IMR-90 (cell line): ENCODE results near the gene EYS. TPM values are rescaled to one million over a fixed set of nuclear protein-coding genes. Genes with fewer than 3 reads are reported as not detected.
"Not testable (repeated sequence)": the region's sequence is repeated elsewhere in the genome, so short reads cannot be mapped to it uniquely, and the experiment has no call there.

Experiments
- ATAC-seq: fragments of 200-7000 bp; cut with Tn5 transposase; 2 replicates; pipeline ENCODE4 v1.9.1; 2020; ENCODE audit warnings: low read depth, mild to moderate bottlenecking, moderate library complexity
- BruUV-seq: library from RNA; stranded (reverse); fragments of 400-500 nt; replicated peaks from 2 replicates; lab custom pipeline; 2021; lab: Mats Ljungman, UMichigan
- CTCF ChIA-PET: fragments of 300-600 bp; formaldehyde crosslinking; extraction: SDS; loops from one replicate; lab custom pipeline; 2021; ENCODE audit warnings: antibody characterized with exemption; lab: Yijun Ruan, JAX
- POLR2A ChIA-PET: fragments of 300-600 bp; sonication (Branson Sonifier 250); formaldehyde crosslinking; loops from one replicate; lab custom pipeline; 2022; ENCODE audit warnings: antibody characterized with exemption; ENCODE audit not compliant: unreplicated experiment; lab: Charles Lee
- DNase-seq: peaks from one replicate; pipeline ENCODE4 v3.0.0; 2013
- H2AFZ ChIP-seq: replicated peaks from 2 replicates; pipeline ENCODE3; 2013; ENCODE audit warnings: low read length, mild to moderate bottlenecking; ENCODE audit not compliant: poor library complexity
- H2AK5ac ChIP-seq: 2 replicates; pipeline ENCODE4 v1.6.1; 2013; ENCODE audit warnings: low read depth, low read length, inconsistent platforms
- H2AK9ac ChIP-seq: replicated peaks from 2 replicates; pipeline ENCODE3; 2013; ENCODE audit warnings: mild to moderate bottlenecking, low read depth, low read length, moderate library complexity; ENCODE audit not compliant: poor library complexity
- H2BK120ac ChIP-seq: 2 replicates; pipeline ENCODE4 v1.6.1; 2013; ENCODE audit warnings: low read depth, low read length, inconsistent platforms
- H2BK15ac ChIP-seq: 3 replicates; pipeline ENCODE4 v1.6.1; 2013; ENCODE audit warnings: low read depth, low read length, inconsistent platforms
- H2BK20ac ChIP-seq: 2 replicates; pipeline ENCODE4 v1.6.1; 2013; ENCODE audit warnings: low read depth, mild to moderate bottlenecking, inconsistent platforms, low read length, moderate library complexity
- H2BK5ac ChIP-seq: 2 replicates; pipeline ENCODE4 v1.6.1; 2013; ENCODE audit warnings: mild to moderate bottlenecking, low read depth, low read length, inconsistent platforms; ENCODE audit not compliant: poor library complexity, severe bottlenecking
- H3K14ac ChIP-seq: replicated peaks from 2 replicates; pipeline ENCODE4 v1.6.1; 2013; ENCODE audit warnings: low read depth, low read length, inconsistent platforms
- H3K18ac ChIP-seq: 2 replicates; pipeline ENCODE4 v1.6.1; 2013; ENCODE audit warnings: low read depth, low read length, control low read depth
- H3K23ac ChIP-seq: 2 replicates; pipeline ENCODE4 v1.6.1; 2013; ENCODE audit warnings: low read depth, low read length, inconsistent platforms
- H3K27ac ChIP-seq: 2 replicates; pipeline ENCODE4 v1.5.1; 2013; ENCODE audit warnings: mild to moderate bottlenecking, control low read depth, low read length; ENCODE audit not compliant: insufficient read depth
- H3K27me3 ChIP-seq: 2 replicates; pipeline ENCODE4 v1.6.1; 2013; ENCODE audit warnings: low read length; ENCODE audit not compliant: control insufficient read depth, insufficient read depth
- H3K36me3 ChIP-seq: 2 replicates; pipeline ENCODE4 v1.6.1; 2013; ENCODE audit warnings: low read length, mixed read lengths; ENCODE audit not compliant: control insufficient read depth, insufficient read depth
- H3K4ac ChIP-seq: 2 replicates; pipeline ENCODE4 v1.6.1; 2013; ENCODE audit warnings: low read depth, low read length, inconsistent platforms
- H3K4me1 ChIP-seq: 2 replicates; pipeline ENCODE4 v1.6.1; 2013; ENCODE audit warnings: low read length, mixed read lengths; ENCODE audit not compliant: control insufficient read depth, insufficient read depth
- H3K4me2 ChIP-seq: 2 replicates; pipeline ENCODE4 v1.6.1; 2013; ENCODE audit warnings: low read depth, mild to moderate bottlenecking, control low read depth, low read length, moderate library complexity
- H3K4me3 ChIP-seq: 2 replicates; pipeline ENCODE4 v1.5.1; 2013; ENCODE audit warnings: low read depth, mild to moderate bottlenecking, control low read depth, low read length, moderate library complexity; ENCODE audit not compliant: insufficient read depth
- H3K56ac ChIP-seq: 2 replicates; pipeline ENCODE4 v1.6.1; 2013; ENCODE audit warnings: low read length, inconsistent platforms; ENCODE audit not compliant: insufficient read depth; ENCODE audit errors: extremely low read depth
- H3K79me1 ChIP-seq, 2 experiments: 2 replicates each; pipeline ENCODE4 v1.6.1; 2013; ENCODE audit warnings: low read length in 2 of 2, inconsistent platforms in 1 of 2, low read depth in 1 of 2
- H3K9ac ChIP-seq: 2 replicates; pipeline ENCODE4 v1.6.1; 2013; ENCODE audit warnings: low read depth, low read length, control low read depth
- H3K9me1 ChIP-seq: 2 replicates; pipeline ENCODE4 v1.6.1; 2013; ENCODE audit warnings: low read length, inconsistent platforms; ENCODE audit not compliant: insufficient read depth
- H3K9me3 ChIP-seq: 2 replicates; pipeline ENCODE4 v1.6.1; 2013; ENCODE audit warnings: low read length; ENCODE audit not compliant: control insufficient read depth, insufficient read depth
- H4K20me1 ChIP-seq: 2 replicates; pipeline ENCODE4 v1.6.1; 2013; ENCODE audit warnings: low read length, inconsistent platforms; ENCODE audit not compliant: insufficient read depth
- H4K5ac ChIP-seq: 2 replicates; pipeline ENCODE4 v1.6.1; 2013; ENCODE audit warnings: mild to moderate bottlenecking, low read depth, low read length, control low read depth
- H4K8ac ChIP-seq, 2 experiments: 2 replicates each; pipeline ENCODE4 v1.6.1; 2013; ENCODE audit warnings: low read depth in 2 of 2, low read length in 2 of 2, control low read depth in 1 of 2, inconsistent platforms in 1 of 2
- H4K91ac ChIP-seq: 2 replicates; pipeline ENCODE4 v1.6.1; 2013; ENCODE audit warnings: low read depth, low read length, inconsistent platforms; ENCODE audit not compliant: insufficient read depth
- RFX5 ChIP-seq: IDR thresholded peaks from 2 replicates; pipeline ENCODE4 v1.8.0; 2012; ENCODE audit warnings: low read depth, mild to moderate bottlenecking, low read length, moderate library complexity
- USF2 ChIP-seq: fragments of 150-350 bp; IDR thresholded peaks from 2 replicates; pipeline ENCODE4 v1.6.1; 2017; ENCODE audit warnings: mild to moderate bottlenecking, antibody characterized with exemption, low read length, low read depth
- WGBS, 2 experiments: methylation state at CpG; one replicate each; pipeline versions ENCODE4 v1.1.5 to v1.1.7; 2013; ENCODE audit warnings: missing lambda C conversion rate in 2 of 2; ENCODE audit not compliant: insufficient read length in 1 of 2; ENCODE audit errors: extremely low coverage in 2 of 2; 5-methylcytosine and 5-hydroxymethylcytosine counted together
- dilution Hi-C: fragments of 300-500 bp; cut with HindIII; formaldehyde crosslinking; loops from one replicate; pipeline ENCODE4 v1.14.3; 2018; ENCODE audit warnings: low sequenced_read_pairs; ENCODE audit not compliant: unreplicated experiment
- in situ Hi-C: fragments of 300-500 bp; cut with MboI; formaldehyde crosslinking; loops from 3 replicates; pipeline ENCODE4 v1.14.3; 2019; ENCODE audit warnings: low sequenced_read_pairs, inconsistent platforms, mixed read lengths
- intact Hi-C: fragments of 100-400 bp; cut with micrococcal nuclease; formaldehyde crosslinking; loops from 2 replicates; pipeline ENCODE4 v1.10.0; 2022
- polyA plus RNA-seq, 3 experiments: library from polyadenylated mRNA; depleted of rRNA; stranded (reverse); fragments of >200 nt; gene quantifications; 2 replicates each; pipeline ENCODE4 v1.2.3, GENCODE V29; 2012; ENCODE audit warnings: low replicate concordance in 1 of 3
- total RNA-seq: library from RNA; depleted of rRNA; stranded (reverse); fragments of >200 nt; gene quantifications from 2 replicates; pipeline ENCODE4 v1.2.3, GENCODE V29; 2012

Gene EYS
- total and polyA plus RNA-seq, 2 of the 4 experiments (the other 2 are of a cell fraction): under 0.01 TPM; not detected in 1

GRCh38 chr6:63935732-63936131 is 1771.3 kb downstream of the EYS start:
- Histone ChIP-seq H3K4me2 (no peak overlapping the region), H2BK120ac (no peak overlapping the region), H3K27me3 (no peaks in the 10 kb centered on the region; the same call in 1 of the 2 replicates), H2BK15ac (no peak overlapping the region), H4K8ac (no peak overlapping the region), H3K27ac (no peak overlapping the region), H4K5ac (no peak overlapping the region), H3K14ac (no peak overlapping the region), H4K20me1 (no peaks in the 10 kb centered on the region), H2BK5ac (no peak overlapping the region), H2BK20ac (no peak overlapping the region), H3K4me1 (no peaks in the 10 kb centered on the region), H2AK9ac (no peak overlapping the region), H4K91ac (no peak overlapping the region), H3K9me1 (no peaks in the 10 kb centered on the region), H3K4me3 (no peak overlapping the region), H3K79me1 (no peaks in the 10 kb centered on the region), H3K23ac (no peak overlapping the region), H3K56ac (no peak overlapping the region), H3K4ac (no peak overlapping the region), H2AK5ac (no peak overlapping the region), H3K36me3 (no peaks in the 10 kb centered on the region), H3K9ac (no peak overlapping the region), H3K18ac (no peak overlapping the region), H2AFZ (no peak overlapping the region), H3K9me3 (no peaks in the 10 kb centered on the region)
- DNase-seq: no peak
- CTCF ChIA-PET: interaction anchor here (0.7 kb wide), 1 partner anchor 886 kb away, joined by 3 read pairs; no protein-coding TSS in a partner anchor
- no TSS peak for BruUV-seq
- intact Hi-C loops (no loop called here), in situ Hi-C loops (no loop called here), dilution Hi-C loops (no loop called here)
- POLR2A ChIA-PET: no interaction called here
- ATAC-seq: no peak
- TF ChIP-seq USF2: no peak
- TF ChIP-seq RFX5: no peak

- H4K5ac ChIP-seq, CTCF ChIA-PET, H3K9me3 ChIP-seq, H2BK120ac ChIP-seq, H3K14ac ChIP-seq, H3K27me3 ChIP-seq, H3K4ac ChIP-seq, H2BK15ac ChIP-seq, H3K23ac ChIP-seq, H3K4me1 ChIP-seq, H3K4me2 ChIP-seq, H2BK20ac ChIP-seq, H3K36me3 ChIP-seq, H4K8ac ChIP-seq, H3K79me1 ChIP-seq, H3K18ac ChIP-seq, BruUV-seq, POLR2A ChIA-PET, H2AK9ac ChIP-seq, intact Hi-C loops, H3K9ac ChIP-seq, H4K20me1 ChIP-seq, H3K9me1 ChIP-seq, H2AFZ ChIP-seq, H3K27ac ChIP-seq, H4K91ac ChIP-seq, H3K56ac ChIP-seq, in situ Hi-C loops, H3K4me3 ChIP-seq, dilution Hi-C loops, H2AK5ac ChIP-seq, DNase-seq, H2BK5ac ChIP-seq, ATAC-seq: not testable (repeated sequence)
- WGBS, 2 experiments: no CpG with 5 or more reads among the region's 4 CpGs
Observed at GRCh38 chr6:63933948-63934347, 1773.1 kb downstream of the EYS start.
